Activated effector memory CD4-positive, alpha-beta T cell treated with Interleukin-2 at 50 U/mL for 16 hours (primary cell): Measurements from ENCODE around the gene SNED1.

ENCODE experiments used
- DNase-seq: peaks from one replicate; pipeline ENCODE4 v3.0.0-alpha.2; 2020

The SNED1 gene

DNA sequence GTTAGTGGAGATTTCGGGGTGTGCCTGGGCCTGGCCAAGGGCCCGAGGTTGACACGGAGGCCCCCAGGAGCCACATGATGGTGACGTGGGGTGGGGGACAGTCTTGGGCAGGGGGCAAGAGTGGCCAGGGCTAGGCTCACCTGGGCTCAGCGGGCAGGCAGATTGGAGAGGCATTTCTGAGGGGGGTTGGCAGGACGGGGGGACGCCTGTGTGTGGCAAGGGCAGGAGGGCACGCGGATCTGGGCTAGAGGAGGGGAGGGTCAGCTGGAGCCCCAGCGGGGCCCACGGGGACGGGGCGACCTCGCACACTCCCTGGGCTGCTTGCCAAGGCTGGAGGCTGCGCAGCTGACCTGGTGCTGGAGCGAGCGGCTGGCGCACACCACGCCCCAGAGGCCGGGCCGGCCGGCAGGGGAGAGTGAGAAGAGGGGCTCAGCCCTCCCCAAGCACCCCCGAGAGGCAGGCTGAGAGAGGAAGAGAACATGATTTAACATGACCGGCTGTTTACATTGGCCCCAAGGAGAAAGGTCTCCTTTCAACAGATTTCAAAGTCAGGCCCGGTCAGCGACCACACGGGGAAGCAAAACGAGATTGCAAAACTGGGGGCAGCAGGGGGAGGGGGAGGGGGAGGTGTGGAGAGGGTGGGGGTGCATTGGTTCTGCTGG is 38.0 kb upstream of the SNED1 start:
- DNase-seq: no peak

DNA sequence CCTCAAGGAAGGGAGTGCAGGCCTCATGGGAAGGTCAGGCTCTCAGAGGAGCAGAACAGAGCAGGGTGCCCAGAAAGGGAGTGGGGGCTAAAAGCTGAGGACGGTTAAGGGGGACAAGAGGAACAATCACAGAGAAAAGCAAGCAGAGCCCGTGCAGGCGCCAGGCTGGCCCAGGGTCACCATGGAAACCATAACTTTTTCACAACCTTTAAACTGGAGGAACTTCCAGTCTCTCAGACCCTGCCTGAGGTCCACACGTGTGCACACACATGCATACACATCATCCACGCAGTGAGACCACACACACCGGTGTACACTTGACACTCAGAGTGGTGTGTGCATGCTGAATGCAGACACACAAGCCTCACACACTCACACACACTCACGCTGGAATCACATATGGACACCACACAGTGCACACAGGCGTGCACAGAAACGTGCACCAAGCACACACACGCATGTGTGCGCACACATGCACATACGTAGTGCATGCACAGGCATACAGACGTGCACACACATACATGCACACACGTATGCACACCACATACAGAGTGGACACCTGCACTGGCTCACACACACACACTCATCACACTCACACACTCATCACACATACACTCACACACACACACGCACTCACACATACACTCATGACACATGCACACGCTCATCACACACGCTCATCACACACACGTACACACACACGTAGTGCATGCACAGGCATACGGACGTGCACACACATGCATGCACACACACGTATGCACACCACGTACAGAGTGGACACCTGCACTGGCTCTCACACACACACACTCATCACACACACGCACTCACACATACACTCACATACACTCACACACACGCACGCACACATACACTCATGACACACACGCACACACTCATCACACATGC is 37.2 kb upstream of the SNED1 start:
- no peak for DNase-seq

GRCh38 chr2:240961910-240962299 is 36.5 kb upstream of the SNED1 start:
- no peak for DNase-seq

GRCh38 chr2:240962300-240963064 is 35.9 kb upstream of the SNED1 start:
- DNase-seq: no peak

GRCh38 chr2:240963065-240963867 is 35.2 kb upstream of the SNED1 start:
- no peak for DNase-seq

DNA sequence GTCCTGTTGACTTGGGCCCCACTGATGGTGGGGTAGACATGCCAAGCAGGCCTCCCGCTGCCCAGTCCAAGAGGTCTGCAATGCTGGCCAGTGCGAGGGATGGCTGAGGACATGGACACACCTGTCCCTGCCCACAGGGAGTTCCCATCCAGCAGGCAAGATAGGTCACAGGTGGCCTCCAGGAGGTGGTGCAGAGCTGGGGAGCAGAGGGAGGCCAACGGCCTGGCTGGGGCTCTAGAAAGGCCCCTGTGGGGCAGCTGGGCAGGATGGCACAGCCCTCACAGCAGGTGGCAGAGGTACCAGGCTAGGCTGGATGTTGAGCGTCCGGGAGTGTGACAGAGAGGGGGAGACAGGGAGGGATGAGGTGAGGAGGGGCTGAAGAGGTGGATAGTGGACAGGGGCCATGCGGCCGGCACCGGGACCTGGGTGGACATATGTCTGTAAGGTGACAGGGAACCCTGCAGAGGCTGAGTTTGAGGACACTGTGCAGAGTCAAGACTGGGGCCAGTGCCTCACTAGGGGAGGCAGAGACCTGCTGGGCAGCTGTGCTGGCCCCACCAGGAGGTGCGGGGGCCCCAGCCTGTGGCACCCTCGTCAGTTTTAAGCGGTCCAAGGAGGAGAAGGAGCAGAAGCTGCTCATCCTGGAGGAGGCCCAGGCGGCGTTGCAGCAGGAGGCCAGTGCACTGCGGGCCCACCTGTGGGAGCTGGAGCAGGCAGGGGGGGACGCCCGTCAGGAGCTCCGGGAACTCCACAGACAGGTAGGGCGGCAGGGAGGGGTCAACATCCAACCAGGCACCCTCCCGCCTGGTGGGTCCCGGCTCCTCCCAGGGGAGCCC is 34.3 kb upstream of the SNED1 start:
- DNase-seq: no peak

DNA sequence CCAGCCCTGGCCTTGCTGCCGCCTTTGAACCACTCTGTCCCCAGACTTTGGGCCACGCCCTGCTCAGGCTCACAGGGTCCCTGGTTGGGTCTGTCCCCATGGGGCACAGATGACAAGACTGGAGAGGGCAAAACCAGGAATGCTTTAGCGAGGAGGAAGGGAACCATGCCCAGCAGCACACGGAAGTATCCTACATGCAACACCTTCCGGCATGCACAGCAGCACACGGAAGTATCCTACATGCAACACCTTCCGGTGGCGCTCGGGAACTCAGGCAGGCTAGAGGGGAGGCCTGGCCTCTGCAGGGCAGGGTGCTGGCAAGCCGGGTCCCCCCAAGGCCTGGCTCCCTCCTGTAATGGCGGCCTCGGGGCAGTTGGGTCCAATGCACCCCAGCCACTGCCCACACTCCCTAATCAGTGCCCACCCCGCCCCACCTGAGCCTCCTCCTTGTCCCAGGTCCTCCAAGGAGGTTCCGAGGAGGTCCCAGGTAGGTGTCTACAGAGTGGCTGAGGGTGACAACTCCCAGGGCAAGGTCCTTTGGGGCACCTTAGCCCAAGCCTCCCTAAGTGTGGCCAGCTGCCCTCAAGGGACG is 33.6 kb upstream of the SNED1 start:
- no peak for DNase-seq

DNA sequence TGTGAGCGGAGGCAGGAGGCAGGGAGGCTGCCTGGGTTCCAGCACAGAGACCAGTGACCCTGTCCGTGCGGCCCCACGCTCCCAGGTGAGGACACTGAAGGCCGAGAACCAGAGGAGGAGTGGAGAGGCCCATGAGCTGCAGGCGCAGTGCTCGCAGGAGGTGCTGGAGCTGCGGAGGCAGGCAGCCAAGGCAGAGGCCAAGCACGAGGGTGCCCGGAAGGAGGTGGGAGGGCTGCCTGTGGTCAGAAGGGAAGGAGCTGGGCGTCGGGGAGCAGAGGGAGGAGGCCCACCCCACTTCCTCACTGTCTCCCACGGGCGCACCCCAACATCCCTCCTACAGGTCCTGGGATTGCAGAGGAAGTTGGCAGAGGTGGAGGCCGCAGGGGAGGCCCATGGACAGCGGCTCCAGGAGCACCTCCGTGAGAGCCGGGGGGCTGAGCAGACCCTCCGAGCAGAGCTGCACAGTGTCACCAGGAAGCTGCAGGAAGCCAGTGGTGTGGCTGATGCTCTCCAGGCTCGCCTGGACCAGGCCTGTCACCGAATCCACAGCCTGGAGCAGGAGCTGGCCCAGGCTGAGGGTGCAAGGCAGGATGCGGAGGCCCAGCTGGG is 33.0 kb upstream of the SNED1 start:
- DNase-seq: no peak

DNA sequence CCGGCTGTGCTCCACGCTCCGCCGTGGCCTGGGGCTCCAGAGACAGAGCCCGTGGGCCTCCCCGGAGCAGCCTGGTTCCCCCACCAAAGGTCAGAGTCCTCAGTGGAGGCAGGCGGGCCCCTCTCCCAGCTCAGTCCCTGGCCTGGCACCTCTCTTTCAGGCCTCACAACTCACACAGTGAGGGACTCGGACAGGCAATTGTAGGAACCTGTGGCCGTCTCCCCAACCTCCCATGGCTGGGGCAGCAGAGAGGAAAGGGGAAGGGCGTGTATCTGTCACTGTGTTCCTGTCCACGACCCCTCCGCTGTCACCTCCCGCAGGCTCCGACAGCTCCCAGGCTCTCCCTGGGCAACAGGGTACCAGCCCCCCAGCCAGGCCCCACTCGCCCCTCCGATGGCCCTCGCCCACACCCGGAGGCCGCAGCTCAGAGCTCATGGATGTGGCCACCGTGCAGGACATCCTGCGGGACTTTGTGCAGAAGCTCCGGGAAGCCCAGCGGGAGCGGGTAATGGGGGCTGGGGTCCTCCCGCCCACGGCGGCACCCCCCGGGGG is 32.4 kb upstream of the SNED1 start:
- no peak for DNase-seq

- no peak for DNase-seq
Observed at GRCh38 chr2:240966457-240966905, 31.9 kb upstream of the SNED1 start.

GRCh38 chr2:240966906-240967680 is 31.3 kb upstream of the SNED1 start:
- no peak for DNase-seq

DNA sequence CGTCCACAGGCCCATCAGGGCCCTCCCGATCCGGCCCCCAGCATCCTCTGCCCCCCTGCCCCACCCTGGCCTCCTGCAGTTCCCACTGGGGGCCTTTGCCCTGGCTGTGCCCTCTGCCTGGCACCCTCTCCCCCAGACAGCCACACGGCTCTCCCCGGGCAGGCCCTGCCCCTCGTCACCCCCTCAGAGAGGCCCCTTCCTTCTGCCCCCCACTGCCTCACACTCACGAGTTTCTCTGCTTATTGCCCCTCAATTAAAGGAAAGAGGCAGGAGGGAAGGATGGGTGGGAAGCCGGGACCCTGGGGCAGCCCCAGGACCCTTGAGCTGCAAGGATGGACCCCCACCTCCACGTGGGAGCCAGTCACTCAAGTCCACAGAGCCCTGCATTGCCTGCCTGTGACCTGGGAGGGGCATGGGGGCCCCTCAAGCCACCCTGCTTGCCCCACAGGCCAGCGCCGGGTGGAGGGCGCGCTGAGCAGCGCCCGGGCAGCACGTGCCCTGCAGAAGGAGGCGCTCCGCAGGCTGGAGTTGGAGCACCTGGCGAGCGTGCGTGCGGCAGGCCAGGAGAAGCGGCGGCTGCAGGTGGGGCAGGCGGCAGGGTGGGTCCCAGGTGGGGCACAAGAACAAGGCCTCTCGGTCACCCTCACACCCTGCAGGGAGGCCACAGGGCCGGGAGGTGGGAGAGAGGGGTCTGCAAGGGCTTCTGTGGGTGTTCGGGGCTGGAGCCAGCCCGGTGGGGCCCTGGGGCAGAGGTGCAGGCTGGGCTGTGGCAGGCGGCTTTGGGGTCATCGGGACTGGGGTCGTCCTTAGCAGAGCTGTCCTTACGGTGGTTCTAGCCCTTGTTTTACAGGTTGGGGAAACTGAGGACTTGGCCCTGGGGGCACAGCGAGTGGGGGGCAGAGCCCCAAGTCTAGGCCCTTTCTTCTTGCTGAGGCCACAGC is 30.5 kb upstream of the SNED1 start:
- DNase-seq: no peak

GRCh38 chr2:240968731-240969624 is 29.4 kb upstream of the SNED1 start:
- no peak for DNase-seq

GRCh38 chr2:240970104-240970503 is 28.3 kb upstream of the SNED1 start:
- no peak for DNase-seq

DNA sequence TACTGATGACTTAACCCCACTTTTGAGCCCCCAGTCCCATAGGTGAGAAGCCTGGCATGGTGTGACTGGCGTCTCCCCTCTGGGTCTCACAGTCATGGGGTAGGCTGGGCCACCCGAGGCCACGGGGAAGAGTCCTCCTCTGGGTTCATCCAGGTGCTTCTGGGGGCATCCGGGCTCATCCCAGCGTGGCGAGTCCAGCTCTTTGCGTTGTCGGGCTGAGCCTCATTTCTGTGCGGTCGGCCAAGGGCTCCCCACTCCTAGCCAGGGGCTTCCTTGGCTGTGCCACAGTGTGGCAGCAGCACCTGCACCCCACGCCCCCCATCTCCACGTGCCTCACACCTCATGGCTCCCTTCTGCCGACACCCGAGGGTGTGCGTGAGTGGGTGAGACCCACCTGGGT is 27.6 kb upstream of the SNED1 start:
- DNase-seq: no peak

DNA sequence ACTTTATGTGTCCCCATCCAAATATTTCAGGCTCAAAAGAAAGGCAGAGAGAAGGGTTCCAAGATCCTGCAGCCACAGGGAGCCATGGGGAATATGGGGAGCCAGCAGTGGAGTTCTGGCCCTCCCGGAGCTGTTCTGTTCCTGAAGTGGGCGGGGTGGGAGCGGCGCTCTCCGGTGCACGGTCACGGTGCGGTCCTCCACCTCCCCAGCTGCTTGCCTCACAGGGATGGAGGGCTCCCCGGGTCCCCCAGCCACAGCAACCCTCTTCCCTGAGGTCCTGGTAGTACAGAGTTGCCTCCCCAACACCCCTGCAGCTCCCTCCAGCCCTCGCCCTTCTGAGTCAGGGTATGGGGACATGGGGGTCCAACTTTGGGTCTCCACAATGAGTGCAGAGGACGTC is 26.2 kb upstream of the SNED1 start:
- DNase-seq: no peak
